Astrocyte of the cerebellum (primary cell): ENCODE measurements around the gene SLC19A1.

ENCODE experiments used
- DNase-seq: peaks from one replicate; pipeline ENCODE4 v3.0.0-alpha.2; 2011; ENCODE audit warnings: low read depth
- H3K4me3 ChIP-seq: 2 replicates; pipeline ENCODE4 v1.5.1; 2011; ENCODE audit warnings: mild to moderate bottlenecking, low read depth, low read length, moderate library complexity
- in situ Hi-C: cut with HindIII; loops from 2 replicates; pipeline ENCODE4 v1.10.0; 2017; ENCODE audit warnings: low sequenced_read_pairs
- TF ChIP-seq, protein P1 (sequence below): IDR thresholded peaks from 2 replicates; pipeline ENCODE4 v1.5.1; 2012; ENCODE audit warnings: low read length, low read depth, moderate library complexity, mild to moderate bottlenecking; ENCODE audit errors: missing control alignments

SLC19A1 gene

DNA sequence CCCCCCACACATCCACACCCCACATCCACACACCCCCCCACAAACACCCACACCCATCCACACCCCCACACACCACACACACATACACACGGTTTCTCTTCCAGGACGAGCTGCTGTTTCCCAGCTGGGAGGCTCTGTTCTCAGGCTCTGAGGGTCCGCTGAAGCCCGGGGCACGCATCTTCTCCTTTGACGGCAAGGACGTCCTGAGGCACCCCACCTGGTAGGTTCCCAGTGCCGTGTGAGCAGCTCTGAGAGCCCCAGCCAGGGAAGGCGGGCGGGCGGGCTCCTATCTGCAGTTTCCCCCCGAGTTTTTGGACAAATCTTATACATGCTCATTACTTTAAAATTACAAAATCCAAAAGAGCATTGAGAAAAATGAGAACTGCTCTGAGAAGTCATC lies 31.2 kb downstream of the SLC19A1 start:
- no peak overlapping the region for H3K4me3 ChIP-seq
- DNase-seq, result no peak
- TF ChIP-seq, protein P1, sequence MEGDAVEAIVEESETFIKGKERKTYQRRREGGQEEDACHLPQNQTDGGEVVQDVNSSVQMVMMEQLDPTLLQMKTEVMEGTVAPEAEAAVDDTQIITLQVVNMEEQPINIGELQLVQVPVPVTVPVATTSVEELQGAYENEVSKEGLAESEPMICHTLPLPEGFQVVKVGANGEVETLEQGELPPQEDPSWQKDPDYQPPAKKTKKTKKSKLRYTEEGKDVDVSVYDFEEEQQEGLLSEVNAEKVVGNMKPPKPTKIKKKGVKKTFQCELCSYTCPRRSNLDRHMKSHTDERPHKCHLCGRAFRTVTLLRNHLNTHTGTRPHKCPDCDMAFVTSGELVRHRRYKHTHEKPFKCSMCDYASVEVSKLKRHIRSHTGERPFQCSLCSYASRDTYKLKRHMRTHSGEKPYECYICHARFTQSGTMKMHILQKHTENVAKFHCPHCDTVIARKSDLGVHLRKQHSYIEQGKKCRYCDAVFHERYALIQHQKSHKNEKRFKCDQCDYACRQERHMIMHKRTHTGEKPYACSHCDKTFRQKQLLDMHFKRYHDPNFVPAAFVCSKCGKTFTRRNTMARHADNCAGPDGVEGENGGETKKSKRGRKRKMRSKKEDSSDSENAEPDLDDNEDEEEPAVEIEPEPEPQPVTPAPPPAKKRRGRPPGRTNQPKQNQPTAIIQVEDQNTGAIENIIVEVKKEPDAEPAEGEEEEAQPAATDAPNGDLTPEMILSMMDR, result no peak
- in situ Hi-C loops, result no loop called here

DNA sequence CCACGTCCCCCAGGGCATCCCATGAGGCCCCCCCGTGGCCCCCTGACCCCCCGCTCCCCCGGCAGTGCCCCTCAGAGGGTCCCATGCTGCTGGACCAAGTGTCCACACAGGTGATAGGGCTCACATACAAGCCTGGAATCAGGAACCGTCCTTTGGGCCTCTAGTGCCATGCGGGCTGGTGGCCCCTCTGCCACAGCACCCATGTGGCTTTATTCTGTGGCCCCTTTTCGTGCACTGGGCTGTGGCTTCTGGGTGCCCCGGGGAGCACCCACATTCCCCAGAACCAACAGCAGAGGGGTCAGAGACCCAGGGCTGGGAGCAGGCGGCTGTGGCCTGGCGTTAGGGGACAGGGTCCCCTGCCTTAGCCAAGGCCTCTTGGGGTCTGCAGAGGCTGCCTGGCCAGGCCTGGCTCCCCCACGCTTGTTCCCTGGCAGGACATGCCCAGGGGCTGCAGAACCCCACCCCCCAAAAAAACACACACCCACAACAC lies 31.7 kb downstream of the SLC19A1 start:
- DNase-seq, result no peak
- in situ Hi-C loops, result no loop called here
- H3K4me3 ChIP-seq, result no peak overlapping the region
- TF ChIP-seq, protein P1, result no peak

DNA sequence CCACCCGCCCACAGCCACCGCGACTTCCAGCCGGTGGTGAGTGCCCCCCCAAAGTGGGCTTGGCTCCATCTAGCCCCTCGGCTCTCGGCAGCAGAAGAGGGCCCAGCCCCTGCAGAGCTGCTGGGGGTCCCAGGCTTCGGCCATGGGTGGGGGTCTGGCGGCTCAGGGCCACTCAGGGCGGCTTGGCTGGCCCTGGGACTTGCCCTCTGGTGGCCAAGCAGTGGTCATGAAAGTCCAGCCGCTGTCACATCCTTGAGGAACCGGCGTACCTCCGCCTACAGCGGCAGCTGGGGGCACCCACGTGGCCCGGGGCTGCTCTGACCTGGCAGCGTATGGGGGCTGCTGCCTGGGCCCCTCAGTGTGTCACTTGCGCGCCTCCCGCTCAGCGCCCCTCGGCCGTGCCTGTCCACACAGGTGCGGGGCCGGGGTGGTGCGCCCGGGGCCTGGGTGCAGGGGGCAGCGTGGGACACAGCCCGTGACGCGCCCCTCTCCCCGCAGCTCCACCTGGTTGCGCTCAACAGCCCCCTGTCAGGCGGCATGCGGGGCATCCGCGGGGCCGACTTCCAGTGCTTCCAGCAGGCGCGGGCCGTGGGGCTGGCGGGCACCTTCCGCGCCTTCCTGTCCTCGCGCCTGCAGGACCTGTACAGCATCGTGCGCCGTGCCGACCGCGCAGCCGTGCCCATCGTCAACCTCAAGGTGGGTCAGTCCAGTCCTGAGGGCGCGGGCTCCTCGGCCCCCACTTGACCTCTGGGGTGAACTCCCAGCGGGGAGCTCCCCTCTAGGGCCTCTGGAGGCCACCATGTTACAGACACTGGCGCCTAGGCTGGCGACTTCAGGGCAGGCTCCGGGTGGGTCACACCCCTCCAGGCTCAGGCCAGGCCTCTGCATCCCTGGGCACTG lies 32.4 kb downstream of the SLC19A1 start:
- in situ Hi-C loops, result no loop called here
- no peak for DNase-seq
- TF ChIP-seq, protein P1, result no peak
- H3K4me3 ChIP-seq, result no peak overlapping the region

DNA sequence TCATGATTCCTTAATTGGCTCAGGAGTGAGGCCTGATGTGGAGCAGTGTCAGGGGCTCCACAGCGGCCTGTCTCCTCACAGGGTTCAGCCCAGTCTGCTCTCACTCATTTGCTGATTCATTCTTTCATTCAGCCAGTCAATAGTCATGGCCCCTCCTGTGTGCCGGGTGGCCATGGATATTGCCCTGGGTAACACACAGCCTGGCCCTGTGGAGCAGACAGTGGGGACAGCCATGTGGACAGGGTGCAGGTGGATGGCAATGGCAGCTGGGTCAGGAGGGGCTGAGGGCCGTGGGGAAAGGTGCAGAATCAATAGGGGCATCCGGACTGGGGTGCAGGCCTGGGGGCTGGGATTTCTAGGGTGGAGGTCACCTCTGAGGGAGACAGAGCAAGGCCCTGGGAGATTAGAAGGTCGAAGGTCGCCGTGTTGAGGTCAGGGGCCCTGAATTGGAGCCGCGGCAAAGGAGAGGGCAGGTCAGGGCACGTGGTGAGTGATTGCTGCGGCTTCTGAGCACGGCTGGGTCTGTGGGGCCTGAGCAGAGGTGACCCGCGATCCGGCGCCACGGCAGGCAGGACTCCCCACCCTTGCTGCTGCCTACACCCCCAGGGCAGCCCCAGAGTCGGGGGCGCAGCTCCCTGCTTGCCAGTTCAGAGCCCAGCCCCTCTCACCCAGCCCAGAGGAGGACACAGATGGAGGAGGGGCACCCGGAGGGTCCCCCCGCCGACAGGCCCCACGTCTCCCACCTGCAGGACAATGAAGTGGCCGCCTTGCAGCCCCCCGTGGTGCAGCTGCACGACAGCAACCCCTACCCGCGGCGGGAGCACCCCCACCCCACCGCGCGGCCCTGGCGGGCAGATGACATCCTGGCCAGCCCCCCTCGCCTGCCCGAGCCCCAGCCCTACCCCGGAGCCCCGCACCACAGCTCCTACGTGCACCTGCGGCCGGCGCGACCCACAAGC lies 33.4 kb downstream of the SLC19A1 start:
- no peak overlapping the region for H3K4me3 ChIP-seq
- in situ Hi-C loops, result no loop called here
- TF ChIP-seq, protein P1, result no peak
- DNase-seq, result no peak

DNA sequence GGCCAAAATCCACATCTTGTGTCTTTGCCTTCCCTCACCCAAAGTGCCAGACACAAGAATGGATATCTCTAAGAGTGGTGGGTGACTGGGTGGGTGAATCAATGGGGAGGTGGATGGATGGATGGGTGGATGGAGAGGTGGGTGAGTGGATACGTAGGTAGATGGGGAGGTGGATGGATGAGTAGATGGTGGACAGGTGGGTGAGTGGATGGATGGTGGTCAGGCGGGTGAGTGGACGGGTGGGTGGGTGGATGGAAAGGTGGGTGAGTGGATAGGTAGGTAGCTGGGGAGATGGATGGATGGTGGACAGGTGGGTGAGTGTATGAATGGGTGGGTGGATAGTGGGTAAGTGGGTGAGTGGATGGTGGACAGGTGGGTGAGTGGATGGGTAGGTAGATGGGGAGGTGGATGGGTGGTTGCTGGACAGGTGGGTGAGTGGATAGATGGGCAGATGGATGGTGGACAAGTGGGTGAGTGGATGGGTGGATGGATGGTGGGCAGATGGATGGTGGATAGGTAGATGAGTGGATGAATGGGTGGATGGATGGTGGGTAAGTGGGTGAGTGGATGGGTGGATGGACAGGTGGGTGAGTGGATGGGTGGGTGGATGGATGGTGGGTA lies 34.2 kb downstream of the SLC19A1 start:
- H3K4me3 ChIP-seq, result no peak overlapping the region
- TF ChIP-seq, protein P1, result no peak
- in situ Hi-C loops, result no loop called here
- DNase-seq, result no peak

DNA sequence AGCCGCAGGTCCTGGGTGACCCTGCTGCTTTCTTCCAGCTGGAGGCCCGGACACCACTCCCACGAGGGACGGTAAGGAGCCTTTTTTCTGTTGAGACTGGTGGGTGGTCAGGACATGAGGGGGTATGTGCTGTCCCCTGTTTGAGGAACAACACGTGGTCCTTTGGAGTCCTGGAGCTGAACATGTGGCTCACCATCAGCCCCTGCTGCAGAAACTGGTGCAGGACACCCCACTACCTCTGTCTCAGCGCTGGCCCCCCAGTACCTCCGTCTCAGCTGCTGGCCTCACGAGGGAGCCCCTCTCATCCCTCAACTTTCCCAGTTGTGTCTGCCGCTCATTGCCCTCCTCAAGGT lies 34.7 kb downstream of the SLC19A1 start:
- H3K4me3 ChIP-seq, result no peak overlapping the region
- TF ChIP-seq, protein P1, result no peak
- in situ Hi-C loops, result no loop called here
- DNase-seq, result no peak
